ENCODE measurements around the gene NR1H2.

Gene NR1H2

GRCh38 chr19:50422397-50423278 lies 46.4 kb downstream of the NR1H2 start:
- DNase-seq (ENCODE audit: low spot score), result no peak

- no peak for DNase-seq (ENCODE audit: low spot score)
These were observed 47.2 kb downstream of the NR1H2 start for GRCh38 chr19:50423279-50424113.

GRCh38 chr19:50425581-50425980 lies 49.3 kb downstream of the NR1H2 start:
- no peak for DNase-seq (ENCODE audit: low spot score)

- no peak for DNase-seq (ENCODE audit: low spot score)
These were observed 51.2 kb downstream of the NR1H2 start for GRCh38 chr19:50427318-50427925.

- DNase-seq (ENCODE audit: low spot score), result peak; percentile 86
These were observed 51.8 kb downstream of the NR1H2 start for GRCh38 chr19:50427997-50428425.

GRCh38 chr19:50428772-50429463 lies 52.7 kb downstream of the NR1H2 start:
- DNase-seq (ENCODE audit: low spot score), result no peak

- DNase-seq (ENCODE audit: low spot score), result no peak
These were observed 54.7 kb downstream of the NR1H2 start for GRCh38 chr19:50430888-50431342.

GRCh38 chr19:50431343-50432220 lies 55.3 kb downstream of the NR1H2 start:
- DNase-seq (ENCODE audit: low spot score), result peak; percentile 92

- DNase-seq (ENCODE audit: low spot score), result no peak
These were observed 56.2 kb downstream of the NR1H2 start, which contains the start of gene MYBPC2 for GRCh38 chr19:50432221-50433028. MYBPC2 (plus strand) TSS chr19:50432892; CDS start chr19:50432954, 62 bp downstream.
